ENCODE data around the gene RTL3. TPM values are rescaled to one million over a fixed set of nuclear protein-coding genes. Genes with fewer than 3 reads are reported as not detected.
"Not testable (repeated sequence)": the region's sequence is repeated elsewhere in the genome, so short reads cannot be mapped to it uniquely, and the experiment has no call there.

The RTL3 gene
- total RNA-seq, 3 donors from 2014 or later, result not detected

GRCh38 chrX:78650906-78651437, 8.2 kb downstream of the RTL3 start:
- H3K9me3 Mint-ChIP-seq, result peaks cover 14% of the 10 kb centered on the region
- no peaks in the 10 kb centered on the region for H3K36me3 Mint-ChIP-seq (ENCODE audit: insufficient read depth)
- H3K4me3 Mint-ChIP-seq, result peak overlapping the region; percentile 35
- ATAC-seq (peak; percentile 66 to 81), DNase-seq (no peak)
- no peaks in the 10 kb centered on the region for H3K27me3 Mint-ChIP-seq (ENCODE audit: low read depth)
- peaks cover 21% of the 10 kb centered on the region for H3K4me1 Mint-ChIP-seq (ENCODE audit: low read depth)

DNA sequence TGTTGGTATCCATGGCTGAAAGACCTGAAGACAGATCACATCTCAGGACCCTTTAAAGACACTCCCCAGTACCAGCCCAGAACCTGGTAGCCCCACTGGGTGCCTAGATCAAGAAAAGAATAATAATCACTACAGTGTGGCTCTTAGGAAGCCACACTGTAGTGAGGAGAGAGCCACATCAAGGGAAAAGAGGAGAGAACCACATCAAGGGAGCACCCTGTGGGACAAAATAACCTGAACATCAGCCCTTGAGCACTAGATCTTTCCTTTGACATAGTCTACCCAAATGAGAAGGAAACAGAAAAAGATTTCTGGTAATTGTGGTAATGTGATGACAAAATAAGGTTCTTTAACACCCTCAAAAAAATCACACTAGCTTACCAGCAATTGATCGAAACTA, 15.3 kb downstream of the RTL3 start:
- Mint-ChIP-seq H3K27me3 (ENCODE audit: low read depth) (no peaks in the 10 kb centered on the region), H3K4me3 (no peak overlapping the region), H3K4me1 (ENCODE audit: low read depth) (peaks cover 11% of the 10 kb centered on the region), H3K36me3 (ENCODE audit: insufficient read depth) (no peaks in the 10 kb centered on the region), H3K9me3 (peaks cover 19% of the 10 kb centered on the region)
- peak; percentile 58 to 72 for ATAC-seq
- DNase-seq, result no peak

DNA sequence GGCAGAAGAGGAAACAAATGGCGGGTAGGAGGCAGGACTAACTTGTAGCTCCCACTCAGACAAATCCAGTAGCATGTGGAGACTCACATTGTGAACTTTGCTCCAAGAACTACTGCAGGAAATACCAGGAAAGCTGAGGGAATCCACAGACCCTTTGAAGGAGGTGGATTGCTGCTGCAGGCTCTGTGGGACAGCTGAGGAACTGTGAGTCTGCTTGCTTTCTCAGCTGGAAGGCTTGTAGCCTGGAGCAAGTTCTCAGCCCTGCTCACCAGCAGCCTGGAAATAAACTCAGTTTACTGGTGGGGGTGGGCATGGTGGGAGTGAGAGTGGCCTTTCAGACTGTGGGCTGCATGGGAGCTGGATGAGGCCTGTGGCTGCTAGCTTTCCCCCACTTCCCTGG, 16.0 kb downstream of the RTL3 start:
- H3K9me3 Mint-ChIP-seq, result peaks cover 17% of the 10 kb centered on the region
- peaks cover 11% of the 10 kb centered on the region for H3K4me1 Mint-ChIP-seq (ENCODE audit: low read depth)
- H3K4me3 Mint-ChIP-seq, result no peak overlapping the region
- ATAC-seq (no peak), DNase-seq (no peak)
- H3K36me3 Mint-ChIP-seq (ENCODE audit: insufficient read depth), result no peaks in the 10 kb centered on the region
- H3K27me3 Mint-ChIP-seq (ENCODE audit: low read depth), result no peaks in the 10 kb centered on the region

- peaks cover 12% of the 10 kb centered on the region for H3K9me3 Mint-ChIP-seq
- not testable (repeated sequence) for H3K4me1 Mint-ChIP-seq (ENCODE audit: low read depth)
These were observed 23.0 kb downstream of the RTL3 start for GRCh38 chrX:78636096-78636495.

GRCh38 chrX:78624962-78625909, 33.9 kb downstream of the RTL3 start:
- H3K9me3 Mint-ChIP-seq, result no peaks in the 10 kb centered on the region
- H3K4me3 Mint-ChIP-seq, result no peak overlapping the region
- H3K36me3 Mint-ChIP-seq (ENCODE audit: insufficient read depth), result no peaks in the 10 kb centered on the region
- DNase-seq, result no peak
- H3K4me1 Mint-ChIP-seq (ENCODE audit: low read depth), result peaks cover 6% of the 10 kb centered on the region
- no peak for ATAC-seq
- no peaks in the 10 kb centered on the region for H3K27me3 Mint-ChIP-seq (ENCODE audit: low read depth)

More at GRCh38 chrX:78636096-78636495, 23.0 kb downstream of the RTL3 start:
- not testable (repeated sequence) for ATAC-seq; H3K27me3 Mint-ChIP-seq (ENCODE audit: low read depth); H3K36me3 Mint-ChIP-seq (ENCODE audit: insufficient read depth); DNase-seq; H3K4me3 Mint-ChIP-seq

- ATAC-seq, result no peak
- Mint-ChIP-seq H3K4me3 (no peak overlapping the region), H3K36me3 (ENCODE audit: insufficient read depth) (no peaks in the 10 kb centered on the region), H3K4me1 (ENCODE audit: low read depth) (peaks cover 6% of the 10 kb centered on the region), H3K27me3 (ENCODE audit: low read depth) (no peaks in the 10 kb centered on the region), H3K9me3 (no peaks in the 10 kb centered on the region)
- no peak for DNase-seq
These were observed 34.7 kb downstream of the RTL3 start for GRCh38 chrX:78624426-78624825.

DNA sequence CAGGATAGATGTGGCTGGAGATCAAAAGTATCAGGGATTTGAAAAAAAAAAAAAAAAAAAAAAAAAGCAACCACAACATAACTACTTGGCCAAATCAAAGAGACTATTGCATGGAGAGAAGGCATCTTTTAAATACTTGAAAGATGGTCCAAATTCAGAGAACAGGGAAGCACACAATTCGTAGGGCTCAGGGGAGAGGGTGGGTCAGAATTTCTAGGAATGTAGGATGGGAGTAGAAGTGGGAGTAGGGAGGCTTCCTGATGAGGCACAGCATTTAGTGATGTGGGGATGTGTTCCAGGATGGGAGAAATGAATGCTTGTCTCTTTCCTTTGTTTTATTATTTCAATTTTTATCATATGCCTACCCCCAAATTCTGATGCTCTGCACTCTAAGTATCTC, 36.3 kb downstream of the RTL3 start:
- Mint-ChIP-seq H3K4me3 (no peak overlapping the region), H3K27me3 (ENCODE audit: low read depth) (no peaks in the 10 kb centered on the region), H3K9me3 (no peaks in the 10 kb centered on the region), H3K36me3 (ENCODE audit: insufficient read depth) (no peaks in the 10 kb centered on the region), H3K4me1 (ENCODE audit: low read depth) (peaks cover 6% of the 10 kb centered on the region)
- DNase-seq (no peak), ATAC-seq (no peak)

DNA sequence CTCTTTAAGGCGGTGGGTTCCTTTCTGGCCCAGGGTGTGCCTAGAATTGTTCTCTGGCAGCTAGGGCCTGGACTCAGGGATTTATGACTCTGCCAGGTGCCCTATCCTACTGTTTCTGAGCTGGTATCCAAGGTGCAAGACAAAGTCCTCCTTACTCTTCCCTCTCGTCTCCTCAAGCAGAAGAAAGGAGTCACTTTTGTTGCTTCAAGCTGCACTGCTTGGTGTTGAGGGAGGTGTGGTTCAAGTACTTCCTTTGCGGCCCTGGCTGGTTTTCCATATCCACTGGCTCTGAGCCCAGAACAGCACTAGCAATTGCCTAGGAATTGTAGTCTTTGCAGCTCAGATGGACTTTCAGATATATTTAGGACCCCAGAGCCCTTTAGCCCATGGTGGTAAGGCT, 39.3 kb downstream of the RTL3 start:
- Mint-ChIP-seq H3K36me3 (ENCODE audit: insufficient read depth) (no peaks in the 10 kb centered on the region), H3K9me3 (no peaks in the 10 kb centered on the region), H3K27me3 (ENCODE audit: low read depth) (no peaks in the 10 kb centered on the region), H3K4me3 (no peak overlapping the region), H3K4me1 (ENCODE audit: low read depth) (no peaks in the 10 kb centered on the region)
- ATAC-seq, result no peak
- DNase-seq, result no peak

DNA sequence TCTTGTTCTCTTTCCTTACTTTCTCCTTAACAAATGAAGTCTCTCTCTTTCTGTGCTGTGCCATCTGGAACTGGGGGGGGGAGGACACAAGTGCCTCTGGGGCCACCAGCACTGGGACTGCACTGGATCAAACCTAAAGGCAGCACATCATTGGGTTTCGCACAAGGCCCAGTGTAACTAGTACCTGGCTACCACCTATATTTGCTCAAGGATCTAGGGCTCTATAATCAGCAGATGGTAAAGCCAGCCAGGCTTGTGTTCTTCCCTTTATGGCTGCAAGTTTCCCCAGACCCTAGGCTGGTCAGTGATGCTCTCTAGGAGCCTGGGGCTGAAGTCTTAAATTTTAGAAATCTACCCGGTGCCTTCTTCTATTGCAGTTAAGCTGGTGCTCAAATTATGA, 40.1 kb downstream of the RTL3 start:
- DNase-seq, result no peak
- H3K4me1 Mint-ChIP-seq (ENCODE audit: low read depth), result no peaks in the 10 kb centered on the region
- ATAC-seq, result no peak
- H3K27me3 Mint-ChIP-seq (ENCODE audit: low read depth), result no peaks in the 10 kb centered on the region
- H3K9me3 Mint-ChIP-seq, result no peaks in the 10 kb centered on the region
- no peak overlapping the region for H3K4me3 Mint-ChIP-seq
- H3K36me3 Mint-ChIP-seq (ENCODE audit: insufficient read depth), result no peaks in the 10 kb centered on the region

- H3K36me3 Mint-ChIP-seq (ENCODE audit: insufficient read depth), result no peaks in the 10 kb centered on the region
- DNase-seq (no peak), ATAC-seq (no peak)
- no peaks in the 10 kb centered on the region for H3K4me1 Mint-ChIP-seq (ENCODE audit: low read depth)
- no peak overlapping the region for H3K4me3 Mint-ChIP-seq
- H3K27me3 Mint-ChIP-seq (ENCODE audit: low read depth), result no peaks in the 10 kb centered on the region
- H3K9me3 Mint-ChIP-seq, result no peaks in the 10 kb centered on the region
These were observed 44.9 kb downstream of the RTL3 start for GRCh38 chrX:78614264-78614663.

Other genes starting within 250 kb of the RTL3 start
- not detected for gene LPAR4, start 88.4 kb upstream of the RTL3 start, total RNA-seq